GM18873 (cell line): ENCODE results near the gene C5orf58.

ENCODE experiments used
- ATAC-seq: cut with Tn5 transposase; IDR thresholded peaks from one replicate; pipeline ENCODE4 v1.9.1; 2021; ENCODE audit warnings: mild to moderate bottlenecking, moderate library complexity, moderate number of reproducible peaks; ENCODE audit not compliant: unreplicated experiment, low FRiP score

Gene C5orf58, protein sequence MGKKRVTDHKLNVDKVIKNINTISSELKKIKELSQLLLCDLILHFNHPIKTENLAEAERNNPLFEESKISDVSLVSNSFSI

DNA sequence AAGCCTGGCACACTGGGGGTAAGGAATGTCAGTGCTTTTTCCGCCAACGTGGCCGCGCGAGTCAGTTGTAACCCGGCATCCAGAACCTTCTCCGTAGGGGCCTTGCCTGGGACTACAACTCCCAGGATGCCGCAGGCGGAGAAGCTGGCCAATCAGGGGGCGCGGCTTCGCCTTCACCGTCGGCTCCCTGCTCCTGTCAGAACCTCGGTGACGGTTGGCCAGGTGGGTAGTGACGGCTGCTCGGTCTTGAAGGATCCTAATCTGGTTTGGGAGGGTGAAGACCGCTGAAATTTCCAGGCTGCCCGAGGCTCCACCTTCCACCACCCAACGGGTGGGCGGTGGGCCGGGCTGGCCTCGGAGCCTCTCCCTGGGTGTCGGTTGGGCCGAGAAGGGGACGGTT lies at the start of gene C5orf58:
Gene C5orf58 (plus strand): TSS at position 200 of the 400 bp plus-strand sequence. CDS start 1,992 bp downstream, outside the sequence.
- ATAC-seq: no peak

DNA sequence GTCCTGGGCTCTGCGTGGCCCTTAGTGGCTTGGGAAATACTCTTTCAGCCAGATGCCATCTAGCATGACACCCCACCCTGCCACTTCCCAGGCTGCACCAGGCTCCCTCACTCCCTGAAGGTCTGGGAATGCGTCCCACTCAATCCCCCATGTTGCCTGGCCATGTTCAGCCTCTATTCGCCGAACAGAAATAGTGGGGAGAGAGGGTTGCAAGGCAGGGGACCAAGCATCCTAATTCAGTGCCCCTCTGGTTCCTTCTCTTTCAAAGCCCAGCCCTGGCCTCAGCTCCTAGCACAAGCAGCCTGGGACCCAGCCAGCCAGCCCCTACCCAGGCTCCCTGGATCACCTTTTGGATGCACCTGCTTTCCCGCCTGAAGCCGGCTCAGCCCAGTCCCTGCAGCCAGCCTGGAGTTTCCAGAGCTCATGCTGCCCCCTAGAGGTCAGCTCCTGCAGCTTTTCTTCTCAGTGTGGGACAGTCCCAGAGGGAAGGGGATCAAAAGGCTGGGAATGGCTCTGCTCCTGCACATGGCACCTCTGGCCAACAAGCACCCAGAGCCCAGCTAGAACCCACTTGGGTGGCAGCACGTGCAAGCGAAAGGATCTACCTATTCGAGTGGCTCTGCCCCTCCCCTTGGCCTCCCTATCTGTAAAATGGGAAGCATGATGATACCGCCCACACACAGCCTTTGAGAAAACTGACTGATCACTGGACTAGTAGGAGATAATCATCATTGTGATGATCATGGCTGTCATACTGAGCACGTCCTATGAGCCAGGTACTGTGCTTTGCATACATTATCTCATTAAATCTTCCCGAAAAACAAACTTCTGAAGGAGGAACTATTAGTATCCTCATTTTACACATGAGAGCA lies 48.7 kb upstream of the C5orf58 start:
- ATAC-seq: peak; percentile 52

DNA sequence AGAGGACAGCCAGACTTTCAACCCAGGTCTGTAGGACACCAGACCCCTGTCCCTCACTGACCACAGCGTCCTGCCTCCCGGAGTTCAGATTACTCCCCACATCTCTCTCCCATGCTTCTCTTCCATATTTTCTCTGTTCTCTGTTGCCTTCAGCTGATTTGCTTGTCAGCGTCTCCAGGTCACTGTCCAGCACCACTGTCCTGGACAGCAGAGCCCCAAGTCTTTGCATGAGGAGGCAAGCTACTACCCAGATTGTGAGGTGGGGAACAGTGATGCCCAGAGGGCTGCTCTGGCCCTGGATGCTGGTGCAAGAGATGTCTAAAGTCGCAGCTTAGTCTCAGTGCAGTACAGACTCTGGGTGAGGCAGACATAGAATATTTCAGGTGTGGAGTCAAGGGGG lies 48.0 kb upstream of the C5orf58 start:
- no peak for ATAC-seq

DNA sequence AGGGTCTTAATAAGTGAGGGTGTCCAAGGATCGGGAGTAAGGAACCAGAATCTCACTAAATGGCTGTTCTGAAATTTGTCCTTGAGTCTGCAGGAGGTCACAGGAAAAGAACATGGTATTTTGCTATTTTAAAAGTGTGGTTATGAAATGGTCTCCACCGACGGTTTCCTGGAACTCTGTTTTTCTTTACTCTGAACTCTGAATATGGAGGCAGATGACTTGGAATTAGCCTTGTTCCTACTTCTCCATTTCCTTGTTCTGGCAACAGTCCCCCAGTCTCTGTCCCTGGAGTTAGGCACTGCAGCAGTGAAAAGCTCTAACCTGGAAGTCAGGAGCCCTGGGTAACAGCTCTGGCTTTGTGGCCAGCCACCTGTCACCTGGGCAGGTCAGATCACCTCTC lies 46.6 kb upstream of the C5orf58 start:
- no peak for ATAC-seq

DNA sequence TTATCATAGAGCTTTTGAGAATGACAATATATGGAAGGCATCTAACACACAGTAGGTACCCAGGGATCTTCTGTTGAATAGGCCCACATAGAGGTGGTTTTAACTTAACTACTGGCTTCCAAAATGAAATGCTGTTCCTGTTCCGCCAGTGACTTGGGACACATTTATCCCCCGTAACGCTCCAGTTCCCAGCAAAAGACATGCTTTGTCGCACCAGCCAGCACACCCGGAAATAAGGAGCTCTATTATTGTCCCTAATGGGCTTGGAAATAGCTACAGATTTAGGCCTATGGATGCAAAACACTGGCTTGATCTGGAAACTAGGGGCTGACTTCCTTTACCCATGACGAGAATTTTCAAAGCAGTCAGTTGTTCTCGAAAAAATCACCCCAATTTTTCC lies 45.9 kb upstream of the C5orf58 start:
- ATAC-seq: no peak

DNA sequence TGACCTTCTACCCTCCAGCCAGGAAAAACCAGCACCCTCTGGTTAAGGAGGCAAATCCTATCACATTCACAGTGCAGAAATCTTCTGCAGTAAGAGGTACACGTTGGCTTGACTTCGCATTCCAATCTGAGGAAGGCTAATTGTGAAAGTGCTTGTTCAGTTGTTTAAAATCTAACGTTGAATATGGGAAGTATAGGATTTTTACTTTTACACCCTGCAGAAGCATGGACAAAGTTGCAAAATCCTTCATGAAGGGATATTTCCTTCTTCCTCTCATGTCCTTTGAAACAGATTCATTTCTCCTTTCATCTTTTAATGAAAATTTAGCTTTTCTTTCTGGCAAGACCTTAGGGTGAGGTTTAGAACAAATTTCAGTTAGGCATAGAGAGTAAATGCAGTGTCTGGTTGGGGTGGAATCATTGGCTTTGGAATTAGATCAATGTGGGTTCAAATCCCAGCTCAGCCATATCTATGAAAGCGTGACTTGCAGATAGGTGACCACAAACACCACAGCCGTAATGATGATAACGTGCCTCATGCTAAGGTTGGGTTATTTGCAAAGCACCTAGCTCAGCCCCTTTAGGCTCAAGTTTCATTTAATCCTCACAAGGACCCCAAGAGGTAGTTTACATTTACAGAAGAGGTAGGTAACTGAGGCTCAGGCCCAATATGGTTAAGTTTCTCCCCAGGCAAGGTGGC lies 42.2 kb upstream of the C5orf58 start:
- no peak for ATAC-seq

DNA sequence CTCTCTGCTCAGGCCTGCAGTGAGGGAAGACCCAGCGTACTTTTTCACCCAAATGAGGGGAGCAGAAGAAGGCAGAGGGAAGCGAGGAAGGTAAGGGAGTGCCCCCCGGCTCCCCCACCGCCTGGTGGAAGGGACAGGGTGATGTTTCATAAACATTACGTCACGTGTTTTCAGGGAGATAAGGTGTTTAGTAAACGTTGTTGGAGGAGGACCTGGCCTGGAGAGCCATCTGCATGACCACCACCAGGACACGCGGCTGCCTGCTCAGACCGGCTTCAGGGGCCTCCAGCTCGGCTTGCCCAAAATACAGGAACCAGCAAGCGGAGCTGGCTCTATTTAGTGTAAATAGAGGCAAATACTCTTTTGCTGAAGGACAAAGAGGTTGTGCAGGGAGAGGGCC lies 40.0 kb upstream of the C5orf58 start:
- no peak for ATAC-seq

DNA sequence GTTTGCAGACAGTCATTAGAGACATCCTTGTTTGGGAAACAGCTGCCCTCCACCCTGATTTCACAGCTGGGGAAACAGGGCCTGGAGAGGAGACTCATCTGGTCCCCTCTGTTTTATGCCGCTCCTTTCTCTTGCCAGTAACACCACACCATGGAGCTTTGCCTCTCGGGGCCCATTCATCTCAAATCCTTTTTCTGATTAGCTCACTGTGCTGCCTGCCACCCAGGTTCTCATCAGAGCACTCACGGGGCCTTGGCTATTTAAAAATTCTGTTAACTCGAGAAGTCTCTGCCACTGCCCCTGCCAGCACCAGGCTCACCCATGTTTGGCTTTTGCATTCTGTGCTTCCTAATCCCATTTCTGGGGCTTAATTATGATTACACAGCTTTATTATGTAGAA lies 36.8 kb upstream of the C5orf58 start:
- ATAC-seq: no peak

DNA sequence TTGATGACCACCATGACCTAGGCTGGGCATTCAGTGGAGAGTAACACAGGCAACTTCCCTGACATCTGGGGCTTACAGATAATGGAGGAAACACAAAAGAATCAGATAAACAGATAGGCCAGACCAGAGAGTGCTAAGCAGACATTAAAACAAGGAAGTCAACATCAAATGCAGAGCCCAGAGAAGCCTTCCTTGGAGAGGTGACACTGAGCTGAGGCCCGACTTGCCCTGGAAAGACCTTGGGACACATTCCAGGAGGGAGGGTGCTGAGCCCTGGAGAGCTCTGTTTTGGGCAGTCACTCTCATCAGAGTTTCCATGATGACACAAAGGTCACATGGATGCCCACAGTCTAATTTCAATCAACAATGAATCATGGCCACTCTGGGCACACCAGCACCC lies 31.9 kb upstream of the C5orf58 start:
- ATAC-seq: no peak

DNA sequence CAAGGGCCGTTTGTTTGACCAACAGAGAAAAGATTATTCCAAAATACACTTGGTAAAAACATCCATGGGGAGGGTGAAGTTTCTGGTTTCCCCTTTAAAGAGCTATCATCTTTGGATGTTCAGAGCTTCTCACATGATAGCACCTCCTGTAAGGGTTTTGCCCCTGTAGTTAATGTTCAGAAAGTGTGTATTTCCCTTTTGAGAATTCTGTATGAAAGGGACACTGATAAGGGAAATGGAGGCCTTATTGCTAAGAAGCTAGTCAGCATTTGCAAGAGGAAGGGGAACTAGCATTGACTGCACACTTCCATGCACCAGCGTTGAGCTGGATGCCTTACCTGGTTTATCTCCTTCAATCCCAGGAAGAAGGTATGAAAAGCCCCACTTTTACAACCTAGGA lies 31.5 kb upstream of the C5orf58 start:
- no peak for ATAC-seq

DNA sequence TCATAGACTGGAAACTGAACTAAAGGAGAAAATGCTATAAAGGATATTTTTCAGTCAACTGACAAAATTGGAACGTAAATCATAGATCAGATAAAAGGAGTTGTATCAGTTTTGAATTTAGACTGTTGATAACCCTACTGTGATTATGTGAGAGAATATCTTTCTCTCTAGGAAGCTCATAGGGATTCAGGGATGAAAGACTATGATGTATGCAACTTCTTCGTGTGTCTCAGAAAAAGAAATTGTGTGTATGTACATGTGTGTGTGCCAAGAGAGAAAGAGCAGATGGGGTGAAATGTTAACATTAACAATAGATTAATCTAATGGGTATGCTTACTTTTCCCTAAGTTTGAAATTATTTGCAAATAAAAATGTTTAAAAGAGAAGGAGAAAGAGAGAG lies 30.7 kb upstream of the C5orf58 start:
- ATAC-seq: no peak

DNA sequence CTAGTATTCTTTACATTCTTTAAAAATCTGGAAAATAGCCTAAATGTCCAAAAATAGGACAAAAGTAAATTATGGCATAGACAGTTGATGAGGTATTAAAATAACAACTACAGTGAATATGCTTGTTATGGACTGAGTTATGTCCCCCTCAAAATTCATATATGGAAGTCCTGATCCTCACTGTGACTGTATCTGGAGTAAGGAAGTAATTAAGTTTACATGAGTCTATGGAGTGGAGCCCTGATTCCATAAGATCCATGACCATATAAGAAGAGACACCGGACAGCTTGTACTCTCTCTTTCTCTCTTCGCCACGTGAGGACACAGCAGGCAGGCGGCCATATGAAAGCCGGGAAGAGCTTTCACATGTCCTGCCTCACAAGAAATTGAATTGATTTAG lies 28.6 kb upstream of the C5orf58 start:
- no peak for ATAC-seq

DNA sequence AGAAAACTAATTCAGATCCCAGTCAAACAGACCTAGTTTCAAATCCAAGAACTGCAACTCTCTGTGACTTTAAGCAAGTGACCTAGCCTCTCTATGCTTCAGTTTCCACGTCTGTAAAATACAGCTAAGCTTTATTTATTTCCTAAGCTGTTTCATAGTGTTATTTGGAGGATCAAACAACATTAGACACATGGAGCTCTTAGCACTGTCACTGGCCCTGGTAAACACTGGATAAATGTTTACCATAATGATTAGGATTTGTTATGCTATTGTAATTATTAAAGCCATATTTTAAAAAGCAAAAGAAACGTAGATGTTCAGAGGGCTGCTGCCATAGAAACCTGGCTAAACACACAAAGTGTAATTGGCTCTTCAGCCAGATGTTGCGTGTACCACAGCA lies 26.6 kb upstream of the C5orf58 start:
- no peak for ATAC-seq

DNA sequence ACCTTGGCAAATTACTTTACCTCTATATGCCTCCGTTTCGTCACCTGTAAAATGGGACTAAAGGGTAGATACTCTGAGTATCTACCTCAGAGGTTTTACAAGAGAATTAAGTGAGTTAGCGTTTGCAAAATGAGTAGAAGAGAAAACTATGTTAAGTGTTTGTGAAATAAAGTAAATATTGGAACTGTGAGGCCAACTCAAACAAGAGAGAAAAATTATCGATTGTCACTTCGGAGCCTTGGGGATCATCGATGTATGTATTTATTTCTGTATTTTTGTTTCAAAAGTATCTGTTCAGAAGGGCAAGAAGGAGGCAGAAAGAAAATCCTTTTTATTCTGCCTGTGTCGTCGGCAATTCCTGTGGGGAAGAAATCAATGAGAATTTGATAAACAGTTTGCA lies 25.8 kb upstream of the C5orf58 start:
- ATAC-seq: no peak

DNA sequence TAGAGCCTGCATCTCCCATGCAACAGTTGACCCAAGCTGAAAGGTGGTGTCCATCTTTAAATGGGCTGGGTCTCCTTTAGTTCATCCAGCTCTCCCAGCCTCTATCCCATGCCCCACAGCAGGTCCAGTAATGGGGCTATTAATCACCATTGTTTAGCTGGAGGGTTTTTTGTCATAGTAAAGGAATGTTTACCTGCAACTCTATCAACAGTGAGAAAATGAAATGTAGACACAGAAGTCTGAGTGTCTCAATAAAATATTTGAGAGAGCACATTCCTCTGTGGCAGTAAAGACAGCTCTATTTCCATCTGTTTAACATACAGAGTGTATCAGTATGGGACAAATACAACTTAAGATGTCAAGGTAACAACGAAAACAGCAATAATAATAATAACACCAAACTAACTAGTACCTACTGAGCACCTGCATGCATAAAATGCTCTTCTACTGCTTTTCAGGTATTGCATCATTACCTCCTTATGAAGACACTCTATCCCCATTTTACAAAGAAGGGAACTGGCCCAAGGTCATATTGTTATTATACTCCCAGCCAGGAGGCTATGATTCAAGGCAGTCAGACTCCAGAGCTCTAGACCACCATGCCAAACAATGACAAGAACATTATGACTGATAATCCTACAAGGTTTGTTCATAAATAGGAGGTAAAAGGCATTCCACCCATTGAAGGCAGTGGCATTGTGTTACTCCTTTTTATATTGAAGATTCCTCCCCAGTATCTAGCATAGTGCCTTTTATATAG lies 21.0 kb upstream of the C5orf58 start:
- ATAC-seq: no peak

DNA sequence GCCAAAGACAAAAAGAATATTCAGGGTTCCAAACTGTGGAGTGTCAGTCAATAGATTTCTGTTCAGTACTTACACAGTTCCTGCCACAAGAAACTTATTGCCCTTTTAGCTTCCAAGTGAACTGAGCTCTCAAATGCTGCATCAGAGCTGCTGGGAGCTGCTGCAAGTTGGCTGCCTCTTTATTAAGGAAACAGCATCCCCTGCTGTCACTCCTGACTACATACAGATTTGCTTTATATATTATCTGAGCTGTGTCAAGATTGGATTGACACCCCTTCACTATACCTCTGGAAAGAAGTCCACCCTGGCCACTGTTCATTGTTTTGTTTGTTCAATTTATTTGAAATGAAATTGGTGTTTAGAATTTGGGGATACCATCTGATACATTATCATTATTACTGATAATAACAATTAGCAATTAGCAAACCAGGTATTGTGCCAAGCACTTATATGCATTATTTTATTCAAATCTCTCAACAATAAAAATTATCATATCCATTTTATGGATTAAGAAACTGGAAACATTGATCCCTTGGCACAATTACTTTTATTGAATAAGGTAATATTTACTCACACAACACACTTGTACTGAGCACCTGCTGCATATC lies 16.4 kb upstream of the C5orf58 start:
- ATAC-seq: no peak

DNA sequence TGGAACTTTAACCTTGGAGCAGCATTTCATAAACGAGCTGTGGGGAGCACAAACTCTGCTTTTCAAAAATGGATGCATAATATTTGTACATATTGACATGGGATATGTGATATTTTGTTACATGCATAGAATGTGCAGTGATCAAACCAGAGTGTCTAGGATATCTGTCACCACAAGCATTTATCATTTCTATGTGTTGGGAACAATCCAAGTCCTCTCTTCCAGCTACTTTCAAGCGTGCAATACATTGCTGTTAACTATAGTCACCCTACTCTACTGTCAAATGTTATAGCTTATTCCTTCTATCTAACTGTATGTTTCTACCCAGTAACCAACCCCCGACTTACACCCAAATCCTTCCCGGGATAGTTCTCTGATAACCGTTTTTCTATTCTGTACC lies 15.0 kb upstream of the C5orf58 start:
- no peak for ATAC-seq

DNA sequence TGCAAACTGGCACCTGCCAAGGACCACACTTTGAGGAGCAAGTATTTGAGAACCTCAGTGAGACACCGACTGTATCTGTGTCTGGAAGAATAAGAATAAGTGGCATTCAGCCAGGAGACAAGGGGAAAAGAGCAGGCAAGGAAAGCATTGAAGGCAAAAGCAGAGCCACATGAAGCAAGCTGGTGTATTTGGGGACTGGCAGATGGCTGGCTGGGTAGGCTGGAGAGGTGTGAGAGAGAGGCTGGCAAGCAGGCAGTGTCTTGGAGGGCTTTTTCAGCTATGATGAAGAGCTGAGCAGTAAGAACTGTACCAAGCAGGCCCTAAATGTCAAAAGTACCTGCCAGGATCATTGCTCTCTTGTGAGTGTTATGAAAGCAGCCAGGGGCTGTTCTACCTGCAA lies 14.1 kb upstream of the C5orf58 start:
- ATAC-seq: no peak

DNA sequence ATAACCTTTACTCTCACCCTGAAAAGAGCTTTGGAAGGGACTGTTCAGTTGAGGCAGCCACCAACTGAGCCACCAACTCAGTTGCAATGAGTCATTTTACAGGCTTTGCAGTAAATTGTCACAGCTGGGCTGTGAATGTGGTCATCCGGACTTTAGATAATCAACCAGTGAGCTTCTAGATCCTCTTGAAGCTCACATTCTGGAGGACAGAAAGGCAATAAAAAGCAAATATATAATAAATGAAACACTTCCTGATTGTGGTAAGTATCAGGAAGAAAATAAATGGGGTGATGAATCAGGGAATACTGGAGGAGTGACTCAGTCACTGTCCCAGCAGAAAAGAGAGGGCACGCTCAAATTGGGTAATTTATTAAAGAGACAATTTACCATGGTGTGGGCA lies 13.2 kb upstream of the C5orf58 start:
- ATAC-seq: no peak

DNA sequence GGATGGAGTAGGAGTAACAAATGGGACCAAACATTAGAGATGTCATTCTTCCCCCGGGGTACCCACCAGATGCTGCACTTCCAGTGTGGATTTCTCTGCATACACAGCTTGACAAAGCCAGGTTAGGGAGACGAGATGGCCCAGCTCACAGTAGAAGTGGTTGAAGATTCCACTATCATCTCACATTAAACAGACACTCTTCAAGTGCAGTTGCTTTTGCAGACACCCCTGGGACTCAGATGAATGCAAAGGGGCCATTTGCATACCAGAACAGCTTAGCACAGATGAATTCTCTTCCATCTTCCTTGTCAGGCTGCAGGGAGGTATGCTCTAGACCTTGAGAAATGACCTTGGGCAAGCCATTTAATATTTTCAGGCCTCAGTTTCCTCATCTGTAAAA lies 12.6 kb upstream of the C5orf58 start:
- no peak for ATAC-seq

DNA sequence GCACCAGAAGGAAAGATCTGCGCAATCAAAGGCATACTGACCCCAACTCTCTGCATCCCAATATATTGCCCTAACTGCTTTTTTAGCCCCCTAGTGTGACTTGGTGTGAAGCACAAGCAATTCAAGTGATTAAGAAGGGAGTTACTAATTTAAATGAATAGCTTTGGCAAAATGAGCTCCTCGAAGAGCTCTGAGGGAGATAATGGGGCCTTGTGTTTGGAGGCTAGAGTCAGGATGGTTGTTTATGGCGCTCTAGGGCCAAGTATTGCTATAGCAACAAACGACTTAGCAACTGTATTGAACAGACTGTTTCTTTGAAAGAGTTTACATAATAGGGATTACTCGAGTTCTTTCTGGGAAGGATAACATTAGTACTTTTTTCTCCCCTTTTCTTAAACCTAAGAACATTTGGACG lies 11.5 kb upstream of the C5orf58 start:
- no peak for ATAC-seq
